Body of pancreas (tissue), 4 donors: ENCODE data around the gene MUC5AC.

Source experiments
- POLR2A ChIP-seq, 3 donors: fragments of 450-650 bp; IDR thresholded peaks; one replicate each; pipeline ENCODE4 v1.6.1; 2016; ENCODE audit warnings: antibody characterized with exemption in 3 of 3, mild to moderate bottlenecking in 2 of 3
- TF ChIP-seq, protein P1 (sequence below), 7 experiments: fragments of 450-650 bp in 4 of 7; fragments of 200-600 bp in 3 of 7; sonication (generic) in 3 of 7; IDR thresholded peaks; one replicate each; pipeline ENCODE4 v1.5.1; 2016 to 2019; ENCODE audit warnings: antibody characterized with exemption in 7 of 7

- no peak for TF ChIP-seq POLR2A (IDR thresholded peaks at IDR 0.05)
- TF ChIP-seq, protein P1, sequence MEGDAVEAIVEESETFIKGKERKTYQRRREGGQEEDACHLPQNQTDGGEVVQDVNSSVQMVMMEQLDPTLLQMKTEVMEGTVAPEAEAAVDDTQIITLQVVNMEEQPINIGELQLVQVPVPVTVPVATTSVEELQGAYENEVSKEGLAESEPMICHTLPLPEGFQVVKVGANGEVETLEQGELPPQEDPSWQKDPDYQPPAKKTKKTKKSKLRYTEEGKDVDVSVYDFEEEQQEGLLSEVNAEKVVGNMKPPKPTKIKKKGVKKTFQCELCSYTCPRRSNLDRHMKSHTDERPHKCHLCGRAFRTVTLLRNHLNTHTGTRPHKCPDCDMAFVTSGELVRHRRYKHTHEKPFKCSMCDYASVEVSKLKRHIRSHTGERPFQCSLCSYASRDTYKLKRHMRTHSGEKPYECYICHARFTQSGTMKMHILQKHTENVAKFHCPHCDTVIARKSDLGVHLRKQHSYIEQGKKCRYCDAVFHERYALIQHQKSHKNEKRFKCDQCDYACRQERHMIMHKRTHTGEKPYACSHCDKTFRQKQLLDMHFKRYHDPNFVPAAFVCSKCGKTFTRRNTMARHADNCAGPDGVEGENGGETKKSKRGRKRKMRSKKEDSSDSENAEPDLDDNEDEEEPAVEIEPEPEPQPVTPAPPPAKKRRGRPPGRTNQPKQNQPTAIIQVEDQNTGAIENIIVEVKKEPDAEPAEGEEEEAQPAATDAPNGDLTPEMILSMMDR (IDR thresholded peaks at IDR 0.05): no peak
Measured at GRCh38 chr11:1194977-1195681, 37.4 kb downstream of the MUC5AC start.
